Globus pallidus (tissue), 1 donor: ENCODE data around the gene NUTM1.
A peak's percentile ranks its signal among the peaks of the same experiment; 100 is the strongest.
"Not testable (repeated sequence)": the region's sequence is repeated elsewhere in the genome, so short reads cannot be mapped to it uniquely, and the experiment has no call there.

Experiments used
- DNase-seq: peaks from one replicate; pipeline ENCODE4 v3.0.0-alpha.2; 2015; ENCODE audit warnings: low spot score

NUTM1 gene

GRCh38 chr15:34362047-34362773 is 19.1 kb downstream of the NUTM1 start:
- no peak for DNase-seq

- no peak for DNase-seq
Measured at GRCh38 chr15:34364041-34364440, 20.9 kb downstream of the NUTM1 start.

GRCh38 chr15:34365091-34365825 is 22.1 kb downstream of the NUTM1 start:
- no peak for DNase-seq

GRCh38 chr15:34365836-34366235 is 22.7 kb downstream of the NUTM1 start:
- DNase-seq: no peak

- DNase-seq: peak; percentile 40
Measured at GRCh38 chr15:34366271-34367065, 23.4 kb downstream of the NUTM1 start.

- peak; percentile 87 for DNase-seq
Measured at GRCh38 chr15:34367101-34368081, 24.3 kb downstream of the NUTM1 start, which contains the start of gene LPCAT4. Gene LPCAT4 (minus strand): TSS chr15:34367196. CDS start chr15:34367100, 96 bp downstream.

GRCh38 chr15:34370129-34370528 is 27.0 kb downstream of the NUTM1 start:
- no peak for DNase-seq

GRCh38 chr15:34370643-34371042 is 27.5 kb downstream of the NUTM1 start:
- DNase-seq: no peak

GRCh38 chr15:34373951-34374350 is 30.8 kb downstream of the NUTM1 start:
- DNase-seq: no peak

GRCh38 chr15:34374816-34375215 is 31.7 kb downstream of the NUTM1 start:
- no peak for DNase-seq

GRCh38 chr15:34375541-34375940 is 32.4 kb downstream of the NUTM1 start:
- DNase-seq: not testable (repeated sequence)

GRCh38 chr15:34376856-34377255 is 33.7 kb downstream of the NUTM1 start:
- no peak for DNase-seq

- not testable (repeated sequence) for DNase-seq
Measured at GRCh38 chr15:34380491-34380890, 37.4 kb downstream of the NUTM1 start.

GRCh38 chr15:34381829-34382521 is 38.9 kb downstream of the NUTM1 start:
- DNase-seq: not testable (repeated sequence)

- DNase-seq: not testable (repeated sequence)
Measured at GRCh38 chr15:34389594-34390086, 46.5 kb downstream of the NUTM1 start.

- not testable (repeated sequence) for DNase-seq
Measured at GRCh38 chr15:34392981-34393380, 49.9 kb downstream of the NUTM1 start.

GRCh38 chr15:34397637-34398259 is 54.6 kb downstream of the NUTM1 start:
- DNase-seq: not testable (repeated sequence)

GRCh38 chr15:34403160-34403598 is 60.1 kb downstream of the NUTM1 start:
- DNase-seq: not testable (repeated sequence)

- not testable (repeated sequence) for DNase-seq
Measured at GRCh38 chr15:34403899-34404298, 60.8 kb downstream of the NUTM1 start.
